Measurements from ENCODE around the gene ARID5B.
A peak's percentile ranks its signal among the peaks of the same experiment; 100 is the strongest.

ARID5B gene

DNA sequence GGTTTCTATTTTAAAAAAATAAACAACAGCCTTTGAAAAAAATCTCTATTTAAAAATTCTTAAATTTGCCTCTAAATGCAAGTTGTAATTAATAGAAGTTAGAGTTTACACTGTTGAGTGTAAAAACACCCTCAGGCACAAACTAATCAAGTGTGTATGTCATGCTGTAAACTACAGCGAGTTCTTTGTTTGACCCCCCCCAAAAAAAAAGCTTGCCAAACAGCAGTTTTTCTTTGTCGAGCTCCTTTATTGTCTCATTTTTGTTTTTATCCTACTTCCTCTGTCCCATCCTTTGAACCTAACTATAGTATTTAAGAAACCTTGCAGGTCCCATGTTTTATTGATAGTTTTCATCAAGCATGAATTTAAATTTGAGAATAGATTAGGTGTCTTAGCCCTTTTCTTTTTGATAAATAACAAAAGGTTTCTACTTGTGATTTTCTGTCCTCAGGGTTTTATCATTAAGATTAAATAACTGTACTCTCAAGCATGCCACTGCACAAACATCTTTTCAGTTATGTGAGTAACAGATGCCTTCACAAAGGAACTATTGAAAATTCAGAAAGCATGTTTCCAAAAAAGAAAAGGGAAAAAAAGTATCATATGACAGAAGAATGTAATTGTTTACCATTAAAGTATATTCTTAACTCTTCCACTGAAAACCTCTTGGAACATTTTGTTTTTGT, 176.0 kb downstream of the ARID5B start:
- DNase-seq (ENCODE audit: low spot score) = no peak

DNA sequence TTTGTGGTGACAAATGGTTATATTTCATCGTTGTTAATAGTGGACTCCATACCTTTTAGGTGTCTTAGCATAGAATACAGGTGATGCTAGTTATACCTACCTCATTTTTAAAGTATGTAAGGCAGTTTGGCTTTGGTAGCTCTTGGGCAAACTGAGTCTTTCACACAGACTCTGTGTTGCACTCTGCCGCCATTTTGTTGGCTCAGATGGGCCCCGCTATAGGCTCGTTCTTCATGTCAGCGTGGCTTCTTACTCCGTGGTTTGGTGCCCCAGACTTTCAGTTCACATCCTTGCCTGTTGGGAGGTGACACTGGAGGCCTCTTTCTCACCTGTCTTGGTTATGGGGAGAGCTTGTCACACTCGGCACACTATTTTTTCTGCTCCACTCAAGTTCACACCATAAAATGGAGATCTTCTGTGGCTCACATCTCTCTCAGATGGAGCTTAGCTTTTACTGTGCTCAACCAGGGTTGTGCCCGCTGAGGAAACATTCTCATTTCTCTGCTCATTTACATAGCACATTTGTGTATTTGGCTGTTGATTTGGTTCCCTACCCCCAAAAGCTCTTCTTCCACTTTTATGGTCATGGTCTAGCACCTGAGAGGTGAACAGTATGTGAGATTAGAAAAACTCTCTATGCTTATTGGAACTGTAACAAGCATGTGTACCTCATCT, 178.5 kb downstream of the ARID5B start:
- no peak for DNase-seq (ENCODE audit: low spot score)

GRCh38 chr10:62080905-62081304, 179.4 kb downstream of the ARID5B start:
- no peak for DNase-seq (ENCODE audit: low spot score)

DNA sequence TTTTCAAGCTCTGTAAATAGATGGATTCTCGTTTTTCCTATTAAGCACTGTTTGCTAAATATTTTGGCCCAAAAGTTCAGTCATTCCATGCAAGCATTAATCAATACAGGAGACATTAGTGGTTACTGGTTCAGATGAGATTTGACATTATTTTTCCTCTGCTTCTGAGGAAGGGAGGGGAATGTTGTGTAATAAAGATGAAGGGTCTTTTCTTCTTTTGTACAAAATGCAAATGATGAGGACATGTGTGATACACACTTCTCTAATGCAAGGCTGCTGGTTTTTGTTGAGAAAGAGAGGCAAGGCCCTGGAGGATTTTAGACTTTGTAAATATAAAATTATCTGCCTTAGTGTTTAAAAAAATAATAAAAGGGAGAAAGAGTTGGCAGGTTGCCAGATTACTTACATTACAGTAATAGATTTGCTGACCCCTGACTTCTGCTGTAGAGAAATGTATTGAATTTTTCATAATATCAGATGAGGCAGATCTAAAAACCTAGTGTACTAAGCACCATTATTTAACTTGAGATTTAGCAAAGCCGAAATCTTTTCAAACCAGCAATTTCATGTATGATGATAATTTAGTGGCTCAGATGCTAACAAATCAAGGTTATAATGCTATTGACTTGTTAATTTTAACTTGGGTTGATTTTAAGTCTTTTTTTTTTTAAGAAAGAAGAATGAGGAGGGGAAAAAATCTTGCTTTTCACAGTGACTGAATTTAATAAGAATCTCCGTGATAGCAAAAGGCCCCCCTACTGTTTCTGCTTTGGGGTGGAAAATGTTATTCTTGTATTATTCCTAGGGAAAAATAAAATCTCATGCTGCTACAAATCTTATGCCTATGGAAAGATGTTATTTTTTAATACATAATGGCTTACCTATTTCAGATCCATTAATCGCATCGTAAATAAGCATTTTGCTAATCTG, 180.1 kb downstream of the ARID5B start:
- DNase-seq (ENCODE audit: low spot score) = no peak

DNA sequence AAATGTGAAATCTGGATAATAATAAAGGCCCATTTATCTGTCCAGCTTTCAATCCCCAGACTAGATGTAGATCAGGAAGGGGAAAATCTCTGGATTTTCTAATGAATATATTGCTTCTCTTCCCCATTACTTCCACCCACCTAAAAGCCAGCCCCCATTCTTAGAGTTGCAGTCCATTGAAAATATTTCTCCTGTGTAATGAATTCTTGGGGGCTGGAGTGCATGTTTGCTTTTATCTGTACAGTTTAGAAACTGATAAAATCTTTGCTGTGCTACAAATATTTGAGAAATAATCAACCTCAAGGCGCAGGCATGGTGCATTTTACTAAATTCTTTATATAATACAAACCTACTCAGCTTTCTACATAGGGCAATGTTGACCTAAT, 180.8 kb downstream of the ARID5B start:
- DNase-seq (ENCODE audit: low spot score) = no peak

DNA sequence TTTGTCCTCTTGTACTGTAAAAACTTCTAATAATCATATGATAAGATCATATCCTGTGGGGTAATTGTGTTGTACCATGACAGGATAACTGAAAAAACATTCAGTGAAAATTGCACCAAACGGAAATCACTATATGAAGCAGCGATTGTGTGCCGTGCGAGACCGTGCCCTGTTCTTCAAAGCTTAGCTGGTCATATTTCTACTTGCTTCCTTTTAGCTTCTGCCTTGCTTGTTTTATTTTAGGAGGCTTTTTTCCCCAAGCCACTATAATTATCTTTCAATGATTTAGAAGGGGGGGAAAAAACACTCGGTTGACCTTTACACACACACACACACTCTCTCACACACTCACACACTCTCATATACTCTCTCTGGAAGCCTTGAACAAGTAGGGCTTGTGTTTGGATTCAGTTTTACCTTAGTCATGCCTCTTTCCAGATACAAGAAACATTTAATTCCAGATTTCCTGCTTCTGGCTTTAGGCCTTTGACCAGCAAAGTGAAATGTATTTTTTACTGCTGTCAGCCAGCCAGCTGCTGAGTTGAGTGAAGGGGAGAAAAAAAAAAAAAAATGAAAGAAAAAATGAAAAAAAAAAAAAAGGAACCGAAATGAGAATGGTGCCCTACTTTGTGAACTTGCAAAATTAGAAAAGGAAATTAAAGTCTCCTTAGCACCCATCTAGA, 181.4 kb downstream of the ARID5B start:
- DNase-seq (ENCODE audit: low spot score) = no peak

- DNase-seq (ENCODE audit: low spot score) = no peak
Observed at GRCh38 chr10:62083412-62084267, 182.1 kb downstream of the ARID5B start.

DNA sequence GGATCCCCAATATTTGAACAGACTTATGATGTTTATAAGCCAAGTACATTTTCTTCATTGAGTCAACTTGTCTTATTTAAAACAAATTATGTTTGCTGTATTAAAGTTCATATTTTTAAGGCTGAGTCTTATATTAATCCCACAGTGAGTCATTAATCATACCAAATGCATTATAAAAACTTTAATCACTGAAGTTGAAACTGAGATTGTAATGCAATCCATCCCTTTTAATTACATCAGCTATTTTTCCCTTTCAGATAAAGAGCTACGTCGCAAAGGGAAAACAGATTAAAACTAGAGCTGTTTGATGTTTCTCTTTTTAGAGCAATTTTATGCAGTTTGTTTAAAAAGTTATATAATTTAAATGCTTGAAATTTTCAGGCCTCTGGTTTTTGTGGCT, 183.0 kb downstream of the ARID5B start:
- DNase-seq (ENCODE audit: low spot score) = no peak

DNA sequence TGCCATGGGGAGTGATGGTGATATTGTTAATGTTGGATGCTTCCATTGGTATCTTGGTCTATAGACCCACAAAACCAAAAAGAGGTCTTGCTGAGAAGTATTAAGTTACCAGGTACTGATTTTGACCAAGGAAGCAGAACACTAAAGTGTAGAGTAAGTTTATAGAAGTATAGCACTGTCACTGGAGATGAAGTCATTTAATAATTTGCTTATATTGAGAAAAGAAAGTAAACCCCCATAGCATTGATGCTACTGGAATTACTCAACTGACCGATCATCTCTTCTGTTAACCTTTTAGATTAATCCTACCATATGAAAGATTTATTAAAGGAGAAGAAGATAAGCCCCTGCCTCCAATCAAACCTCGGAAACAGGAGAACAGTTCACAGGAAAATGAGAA, 183.9 kb downstream of the ARID5B start:
- no peak for DNase-seq (ENCODE audit: low spot score)

DNA sequence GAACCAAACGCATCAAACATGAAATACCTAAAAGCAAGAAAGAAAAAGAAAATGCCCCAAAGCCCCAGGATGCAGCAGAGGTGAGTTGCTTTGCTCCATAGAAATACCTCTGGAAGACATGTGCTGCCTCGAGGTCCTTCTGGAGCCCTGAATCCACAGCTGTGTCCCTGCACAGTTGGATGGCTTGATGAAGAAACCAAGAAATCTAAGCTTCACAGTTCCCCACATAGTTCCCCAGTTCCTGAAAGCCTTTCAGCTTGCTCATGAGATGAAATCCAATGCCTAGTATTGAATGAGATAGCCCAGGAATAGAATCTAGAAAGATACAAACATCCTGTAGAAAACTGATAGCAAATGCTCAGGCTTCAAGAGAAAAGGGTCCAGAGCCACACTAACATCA, 184.3 kb downstream of the ARID5B start:
- no peak for DNase-seq (ENCODE audit: low spot score)

GRCh38 chr10:62087329-62087728, 185.8 kb downstream of the ARID5B start:
- DNase-seq (ENCODE audit: low spot score) = no peak

DNA sequence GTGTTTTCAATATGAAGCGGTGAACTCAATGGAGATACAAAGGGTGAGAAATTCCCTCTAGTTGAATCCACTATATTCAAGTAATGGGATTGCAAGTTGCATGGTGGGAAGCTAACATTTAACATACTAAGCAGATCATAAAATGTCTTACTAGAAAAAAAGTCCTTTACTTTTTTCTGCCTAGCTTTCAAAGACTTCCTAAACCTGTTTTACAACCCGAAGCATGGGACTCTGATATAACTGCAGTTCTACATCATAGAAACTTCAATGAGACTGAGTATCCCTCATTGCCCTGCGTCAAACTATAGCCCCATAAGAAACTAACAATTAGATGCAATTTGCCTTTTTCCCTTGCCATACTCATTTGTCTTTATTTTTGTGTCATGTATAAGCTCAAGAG, 187.3 kb downstream of the ARID5B start:
- no peak for DNase-seq (ENCODE audit: low spot score)

GRCh38 chr10:62092301-62093030, 191.0 kb downstream of the ARID5B start:
- no peak for DNase-seq (ENCODE audit: low spot score)

GRCh38 chr10:62093863-62094291, 192.4 kb downstream of the ARID5B start:
- no peak for DNase-seq (ENCODE audit: low spot score)

DNA sequence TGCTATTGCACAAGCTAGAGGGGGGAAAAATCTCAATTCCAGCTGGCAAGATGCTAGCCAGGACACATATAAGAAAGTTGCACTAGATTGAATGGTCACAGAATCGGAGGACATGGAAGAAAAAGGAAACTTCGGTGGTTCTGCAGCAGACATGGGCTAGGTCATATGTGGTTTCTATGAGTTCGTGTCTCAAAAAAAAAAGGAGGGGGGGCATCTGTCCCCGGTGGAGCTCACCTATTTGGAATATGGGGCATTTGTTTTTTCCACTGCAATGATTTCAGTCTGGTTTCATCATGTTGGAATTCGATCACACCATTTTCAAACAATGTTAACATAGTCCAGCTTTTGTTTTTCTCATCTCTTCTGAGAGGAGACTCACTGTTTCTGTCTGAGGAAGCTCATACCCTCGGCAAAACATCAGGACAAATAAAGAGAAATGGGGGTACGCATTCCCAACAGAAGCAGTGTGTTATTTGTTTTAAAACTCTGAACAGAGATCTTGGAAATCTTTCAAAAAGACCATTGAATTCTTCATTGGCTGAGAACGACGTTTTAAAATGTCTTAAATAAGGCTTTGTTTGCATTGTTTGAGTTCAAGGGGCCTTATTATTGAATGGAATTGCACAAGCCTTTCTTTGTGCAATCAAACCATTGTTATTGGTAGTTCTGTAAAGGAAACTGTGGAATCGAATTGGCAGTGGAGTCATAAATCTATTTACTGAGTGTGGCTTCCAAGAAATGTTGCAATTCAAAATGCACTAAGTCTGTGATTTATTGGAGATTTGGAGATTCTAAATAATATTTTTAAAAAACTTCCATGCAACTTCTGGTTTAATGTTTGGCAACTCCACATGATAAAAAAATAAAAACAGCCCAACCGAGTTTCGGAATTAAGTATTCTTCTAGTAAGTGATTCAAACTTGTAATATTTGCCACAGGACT, 194.0 kb downstream of the ARID5B start:
- no peak for DNase-seq (ENCODE audit: low spot score)

- DNase-seq (ENCODE audit: low spot score) = no peak
Observed at GRCh38 chr10:62096256-62096933, 194.9 kb downstream of the ARID5B start.

GRCh38 chr10:62098278-62099121, 197.0 kb downstream of the ARID5B start:
- peak; percentile 8 for DNase-seq (ENCODE audit: low spot score)

DNA sequence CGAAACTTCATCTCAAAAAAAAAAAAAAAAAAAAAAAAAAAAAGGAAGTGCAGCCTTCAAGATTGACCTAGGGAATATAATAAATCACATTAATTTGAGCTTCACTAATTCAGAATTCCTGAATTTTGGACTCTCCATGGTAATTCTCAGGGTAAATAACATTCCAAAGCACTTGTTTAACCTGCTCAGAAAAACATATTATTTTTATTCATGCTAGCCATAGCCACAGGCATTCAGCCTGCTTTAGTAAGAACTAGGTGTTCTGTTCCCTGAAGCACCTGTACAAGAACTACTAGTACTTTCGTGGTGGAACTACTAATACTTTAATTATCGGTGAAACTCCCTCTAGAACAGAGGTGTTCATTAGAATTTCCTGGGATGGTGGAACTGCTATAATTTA, 197.8 kb downstream of the ARID5B start:
- no peak for DNase-seq (ENCODE audit: low spot score)
